GM12892 (cell line): ENCODE measurements around the gene DAPK2.

Experiments
- POLR2A ChIP-seq: IDR thresholded peaks from 2 replicates; pipeline ENCODE4 v1.6.1; 2011; ENCODE audit warnings: low read depth, low read length, control low read depth
- POLR2AphosphoS5 ChIP-seq: IDR thresholded peaks from 2 replicates; pipeline ENCODE4 v1.6.1; 2011; ENCODE audit warnings: low read depth, low read length, control low read depth

DNA sequence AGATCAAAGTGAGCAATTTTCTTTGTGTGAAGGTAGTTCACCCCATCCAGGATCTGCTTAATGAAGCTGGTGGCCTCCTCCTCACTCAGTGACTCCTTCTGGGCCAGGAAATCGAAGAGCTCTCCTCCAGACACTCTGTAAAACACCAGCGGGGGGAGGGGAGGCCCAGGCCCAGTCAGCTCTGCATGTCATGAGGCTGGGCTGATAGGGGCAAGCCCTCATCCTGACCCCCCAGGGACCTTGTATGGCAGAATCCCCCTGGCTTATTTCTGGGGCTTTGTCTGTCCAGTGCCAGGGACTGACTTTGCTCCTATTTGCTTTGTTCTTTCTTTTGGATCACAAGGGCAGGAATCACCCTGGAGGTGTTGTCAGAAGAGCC, 74.9 kb downstream of the DAPK2 start:
- no peak; the same call in 1 of the 2 replicates for TF ChIP-seq POLR2A
- TF ChIP-seq POLR2AphosphoS5: no peak
